ACC112 (cell line): ENCODE results near the gene ALK.

ENCODE experiments used
- H2AFZ ChIP-seq: fragments of 200-600 bp; sonication (generic); one replicate; pipeline ENCODE4 v1.6.0; 2017; ENCODE audit warnings: antibody characterized with exemption, low read length; ENCODE audit not compliant: unreplicated experiment
- H3K27ac ChIP-seq: fragments of 200-600 bp; sonication (generic); 2 replicates; pipeline ENCODE4 v1.5.1; 2014; ENCODE audit warnings: low read depth, mild to moderate bottlenecking, antibody characterized with exemption, low read length, moderate library complexity
- H3K27me3 ChIP-seq: fragments of 200-600 bp; sonication (generic); 2 replicates; pipeline ENCODE4 v1.6.1; 2014; ENCODE audit warnings: mild to moderate bottlenecking, antibody characterized with exemption, low read length, moderate library complexity, mixed read lengths; ENCODE audit not compliant: insufficient read depth
- H3K36me3 ChIP-seq: fragments of 200-600 bp; sonication (generic); 2 replicates; pipeline ENCODE4 v1.6.1; 2016; ENCODE audit warnings: mild to moderate bottlenecking, antibody characterized with exemption, low read length, moderate library complexity, mixed read lengths; ENCODE audit not compliant: insufficient read depth
- H3K4me1 ChIP-seq: fragments of 200-600 bp; sonication (generic); one replicate; pipeline ENCODE4 v1.6.1; 2016; ENCODE audit warnings: low read length, mixed read lengths; ENCODE audit not compliant: insufficient read depth, unreplicated experiment, control insufficient read depth
- H3K4me3 ChIP-seq: fragments of 200-600 bp; sonication (generic); 2 replicates; pipeline ENCODE4 v1.5.1; 2014; ENCODE audit warnings: mild to moderate bottlenecking, low read depth, low read length
- H3K79me2 ChIP-seq: fragments of 200-600 bp; sonication (generic); one replicate; pipeline ENCODE4 v1.6.0; 2016; ENCODE audit warnings: low read length; ENCODE audit not compliant: control insufficient read depth, unreplicated experiment, insufficient read depth

The ALK gene

DNA sequence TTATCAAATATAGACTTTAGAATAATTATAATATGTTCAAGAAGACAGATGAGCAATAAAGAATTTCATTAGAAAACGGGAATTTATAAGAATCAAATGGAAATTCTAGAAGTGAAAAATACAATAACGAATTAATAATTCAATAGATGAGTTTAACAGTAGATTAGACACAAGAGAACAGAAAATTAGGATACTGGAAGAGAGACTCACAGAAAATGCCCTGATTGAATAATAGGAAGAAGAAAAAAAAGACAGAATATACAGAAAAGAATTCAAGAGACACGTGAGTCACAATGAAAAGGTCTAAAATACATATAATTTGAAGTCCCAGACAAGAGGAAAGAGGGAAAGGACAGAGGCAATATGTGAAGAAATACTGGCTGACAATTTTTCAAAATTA lies 451.4 kb downstream of the ALK start:
- H2AFZ ChIP-seq: no peak overlapping the region
- H3K27ac ChIP-seq: no peak overlapping the region
- H3K4me3 ChIP-seq: no peak overlapping the region
- no peaks in the 10 kb centered on the region for H3K36me3 ChIP-seq
- H3K4me1 ChIP-seq: no peaks in the 10 kb centered on the region
- H3K79me2 ChIP-seq: no peaks in the 10 kb centered on the region
- H3K27me3 ChIP-seq: peaks cover 6% of the 10 kb centered on the region; the same call in 1 of the 2 replicates

DNA sequence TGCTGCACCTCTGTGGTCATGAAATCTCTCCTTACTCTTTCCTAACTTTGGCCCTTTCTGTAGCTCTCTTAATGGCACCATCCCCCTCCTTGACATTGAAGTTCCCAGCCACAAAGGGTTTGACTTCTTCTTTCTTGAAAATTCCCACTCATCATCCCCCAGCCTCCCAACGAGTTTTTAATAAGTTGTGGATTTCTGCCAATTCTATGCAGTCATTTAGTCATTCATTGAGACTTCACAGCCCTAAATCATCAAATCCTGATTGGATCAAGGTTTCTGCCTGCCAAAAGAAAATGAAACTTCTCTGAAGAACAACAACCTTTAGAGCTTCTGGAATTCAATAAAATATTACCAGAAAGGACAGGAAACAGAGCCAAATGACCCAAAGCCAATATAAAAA lies 451.9 kb downstream of the ALK start:
- peaks cover 6% of the 10 kb centered on the region; the same call in 1 of the 2 replicates for H3K27me3 ChIP-seq
- H2AFZ ChIP-seq: no peak overlapping the region
- H3K27ac ChIP-seq: no peak overlapping the region
- no peak overlapping the region for H3K4me3 ChIP-seq
- H3K79me2 ChIP-seq: no peaks in the 10 kb centered on the region
- no peaks in the 10 kb centered on the region for H3K36me3 ChIP-seq
- no peaks in the 10 kb centered on the region for H3K4me1 ChIP-seq

DNA sequence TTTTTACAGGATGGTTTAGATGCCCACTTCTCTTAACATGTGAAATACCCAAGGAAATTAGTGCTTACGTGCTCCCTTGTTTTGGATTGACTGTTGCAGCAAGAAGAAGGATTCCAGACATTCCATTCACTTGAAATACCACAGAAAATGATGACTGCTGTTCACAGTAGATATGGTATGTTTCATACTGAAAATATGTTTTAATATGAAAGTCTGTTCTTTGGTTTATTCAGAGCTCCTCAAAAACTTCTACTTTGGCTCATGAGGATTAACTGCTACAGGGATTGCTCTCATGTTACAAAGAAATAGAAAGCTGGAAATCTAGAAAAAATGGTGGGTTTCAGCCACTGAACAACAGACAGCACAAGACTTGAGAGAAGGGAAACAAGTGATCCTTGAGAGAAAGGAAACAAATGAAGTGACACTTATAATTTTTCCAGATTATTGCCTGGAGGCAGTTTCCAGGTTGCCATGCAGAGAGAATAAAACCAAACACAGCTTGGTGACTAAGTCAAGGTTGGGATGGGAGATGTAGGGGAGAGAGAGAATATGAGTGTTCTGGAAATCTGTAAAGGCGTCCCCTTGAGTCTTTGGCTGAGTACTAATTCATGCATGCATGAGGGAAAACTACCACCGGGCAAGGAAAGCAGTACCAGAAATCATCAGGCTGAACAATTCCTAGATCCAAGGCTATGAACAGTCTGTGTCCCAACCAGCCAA lies 458.0 kb downstream of the ALK start:
- Histone ChIP-seq H3K36me3 (no peaks in the 10 kb centered on the region), H3K27me3 (no peaks in the 10 kb centered on the region), H3K4me3 (peak overlapping the region; percentile 42), H2AFZ (peak overlapping the region; percentile 78), H3K79me2 (no peaks in the 10 kb centered on the region), H3K4me1 (peaks cover 34% of the 10 kb centered on the region), H3K27ac (peak overlapping the region; percentile 91)

DNA sequence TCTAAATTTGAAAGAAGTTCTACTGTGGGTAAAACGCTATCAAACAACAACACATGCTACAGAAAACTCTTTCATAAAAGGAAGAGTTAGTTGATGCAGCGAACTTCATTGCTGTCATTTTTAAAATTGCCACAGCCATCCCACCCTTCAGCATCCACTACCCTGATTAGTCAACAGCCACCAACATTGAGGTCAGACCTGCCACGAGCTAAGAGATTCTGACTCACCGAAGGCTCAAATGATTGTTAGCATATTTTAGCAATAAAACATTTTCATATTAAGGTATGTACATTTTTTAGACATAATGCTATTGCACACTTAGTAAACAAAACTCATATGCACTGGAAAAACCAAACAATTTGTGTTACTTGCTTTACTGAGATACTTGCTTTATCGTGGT lies 459.1 kb downstream of the ALK start:
- H3K27ac ChIP-seq: peak overlapping the region; percentile 91
- no peak overlapping the region for H3K4me3 ChIP-seq
- no peaks in the 10 kb centered on the region for H3K27me3 ChIP-seq
- no peak overlapping the region for H2AFZ ChIP-seq
- no peaks in the 10 kb centered on the region for H3K79me2 ChIP-seq
- peaks cover 34% of the 10 kb centered on the region for H3K4me1 ChIP-seq
- no peaks in the 10 kb centered on the region for H3K36me3 ChIP-seq

DNA sequence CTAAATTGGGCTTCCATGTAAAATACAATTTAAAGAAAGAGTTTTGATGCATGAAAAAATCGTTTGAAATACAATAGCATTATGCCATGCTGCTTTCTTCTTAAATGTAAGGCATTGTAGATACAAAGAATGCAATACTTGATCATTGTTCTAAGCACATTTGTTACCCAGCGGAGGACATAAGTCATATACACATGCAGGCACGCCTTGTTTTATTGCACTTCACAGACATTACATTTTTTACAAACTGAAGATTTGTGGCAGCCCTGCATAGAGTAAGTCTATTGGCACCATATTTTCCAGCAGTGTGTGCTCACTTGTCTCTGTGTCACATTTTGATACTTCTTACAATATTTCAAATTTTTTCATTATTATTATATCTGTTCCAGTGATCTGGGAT lies 461.2 kb downstream of the ALK start:
- no peaks in the 10 kb centered on the region for H3K79me2 ChIP-seq
- H3K4me3 ChIP-seq: no peak overlapping the region
- no peaks in the 10 kb centered on the region for H3K36me3 ChIP-seq
- H2AFZ ChIP-seq: no peak overlapping the region
- no peak overlapping the region for H3K27ac ChIP-seq
- no peaks in the 10 kb centered on the region for H3K27me3 ChIP-seq
- H3K4me1 ChIP-seq: peaks cover 43% of the 10 kb centered on the region

DNA sequence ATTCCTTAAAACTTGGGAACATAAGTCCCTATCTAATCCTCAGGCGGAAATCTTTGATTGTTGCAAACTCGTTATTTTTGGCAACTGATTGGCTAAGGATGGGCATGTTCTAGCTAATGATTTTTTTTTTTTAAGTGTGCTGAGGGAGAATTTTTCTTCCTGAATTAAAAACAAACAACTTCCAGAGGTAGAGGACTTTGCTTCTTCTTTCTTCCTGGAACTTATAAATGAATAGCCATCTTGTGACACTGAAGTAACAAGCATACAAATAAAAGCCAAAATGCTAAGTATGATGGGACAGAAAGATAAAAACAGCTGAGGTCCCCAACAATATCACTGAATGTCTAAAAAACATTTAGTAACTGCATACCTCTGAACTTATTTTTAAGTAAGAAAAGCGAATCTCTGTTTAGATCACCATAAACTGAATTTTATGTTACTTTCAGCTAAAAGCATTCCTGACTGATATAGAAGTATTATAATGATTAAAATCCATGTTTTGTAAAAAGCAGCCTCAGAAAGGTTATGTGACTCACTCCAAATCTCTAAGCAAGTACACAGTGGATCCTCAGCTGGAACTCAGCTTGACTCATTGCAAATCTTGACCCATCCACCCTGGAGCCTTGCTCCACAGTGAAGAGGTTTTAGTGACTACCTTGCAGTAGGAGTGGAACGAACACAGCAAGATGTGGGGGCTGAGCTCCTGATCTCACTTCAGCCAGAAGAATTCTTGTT lies 461.8 kb downstream of the ALK start:
- no peaks in the 10 kb centered on the region for H3K79me2 ChIP-seq
- peaks cover 46% of the 10 kb centered on the region for H3K4me1 ChIP-seq
- H3K27me3 ChIP-seq: no peaks in the 10 kb centered on the region
- H3K4me3 ChIP-seq: no peak overlapping the region
- H2AFZ ChIP-seq: no peak overlapping the region
- no peaks in the 10 kb centered on the region for H3K36me3 ChIP-seq
- H3K27ac ChIP-seq: no peak overlapping the region

DNA sequence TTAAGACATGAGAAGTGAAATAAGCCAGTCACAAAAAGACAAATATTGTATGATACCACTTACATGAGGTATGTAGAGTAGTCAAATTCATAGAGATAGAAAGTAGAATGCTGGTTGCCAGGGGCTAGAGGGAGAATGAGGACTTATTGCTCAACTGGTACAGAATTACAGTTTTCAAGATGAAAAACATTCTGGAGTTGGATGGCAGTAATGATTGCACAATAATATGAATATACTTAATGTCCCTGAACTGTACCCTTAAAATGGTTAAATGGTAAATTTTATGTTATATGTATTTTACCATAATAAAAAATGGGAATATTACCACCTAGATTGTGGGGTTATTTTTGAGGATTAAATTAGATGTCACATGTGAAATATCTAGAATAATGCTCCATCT lies 465.0 kb downstream of the ALK start:
- peaks cover 22% of the 10 kb centered on the region for H3K4me1 ChIP-seq
- H2AFZ ChIP-seq: no peak overlapping the region
- H3K36me3 ChIP-seq: no peaks in the 10 kb centered on the region
- H3K79me2 ChIP-seq: no peaks in the 10 kb centered on the region
- no peak overlapping the region for H3K4me3 ChIP-seq
- no peaks in the 10 kb centered on the region for H3K27me3 ChIP-seq
- no peak overlapping the region for H3K27ac ChIP-seq

DNA sequence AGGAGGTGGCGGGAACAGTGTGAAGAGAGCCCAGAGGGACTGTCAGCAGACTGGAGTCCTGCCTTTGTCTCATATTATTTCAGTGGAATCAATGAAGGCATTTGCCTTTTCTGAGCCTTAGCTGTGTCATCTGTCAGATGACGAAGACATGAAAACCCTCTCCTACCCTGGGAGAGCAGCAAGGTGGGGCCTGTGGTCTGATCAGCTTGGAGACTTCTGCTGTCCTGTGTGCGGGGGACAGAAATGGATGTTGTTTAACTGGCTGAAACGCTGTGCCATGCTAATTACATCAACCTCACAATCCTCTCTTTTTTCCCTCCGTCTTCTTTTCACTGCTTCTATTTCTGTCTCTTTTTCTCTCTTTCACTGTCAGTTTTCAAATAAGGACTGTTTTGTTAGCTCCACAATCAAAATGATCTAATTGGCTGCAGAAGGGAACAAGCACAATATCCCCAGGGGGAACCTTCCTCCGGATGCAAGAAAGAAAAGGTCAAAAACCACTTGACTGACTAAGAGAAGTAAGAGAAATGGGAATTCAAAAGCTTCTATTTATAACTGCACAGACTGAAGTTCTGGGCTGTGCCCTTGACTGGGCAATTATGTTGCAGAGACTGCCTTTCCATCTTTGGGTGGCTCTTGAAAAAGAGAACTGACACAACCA lies 466.1 kb downstream of the ALK start:
- Histone ChIP-seq H2AFZ (no peak overlapping the region), H3K79me2 (no peaks in the 10 kb centered on the region), H3K4me1 (peaks cover 22% of the 10 kb centered on the region), H3K4me3 (no peak overlapping the region), H3K36me3 (no peaks in the 10 kb centered on the region), H3K27me3 (no peaks in the 10 kb centered on the region), H3K27ac (no peak overlapping the region)

DNA sequence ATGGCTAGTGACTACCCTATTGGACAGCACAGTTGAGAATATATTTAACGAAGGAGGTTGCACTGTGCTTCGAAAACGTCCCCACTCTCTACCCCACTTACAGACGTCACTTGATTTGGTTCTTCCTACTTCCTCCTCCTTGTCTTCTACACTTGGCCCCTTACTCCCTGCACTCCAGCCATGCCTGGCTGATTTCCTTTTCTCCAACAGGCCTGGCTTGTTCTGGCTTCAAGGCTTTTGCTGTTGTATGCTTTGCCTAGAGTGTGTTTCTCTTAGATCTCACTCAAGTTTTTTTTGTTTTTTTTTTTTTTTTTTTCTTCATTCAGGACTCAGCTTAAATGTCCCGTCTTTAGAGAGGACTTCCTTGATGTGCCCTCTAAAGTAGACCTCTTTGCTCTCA lies 469.4 kb downstream of the ALK start:
- Histone ChIP-seq H3K36me3 (no peaks in the 10 kb centered on the region), H2AFZ (no peak overlapping the region), H3K27me3 (no peaks in the 10 kb centered on the region), H3K4me3 (no peak overlapping the region), H3K79me2 (no peaks in the 10 kb centered on the region), H3K27ac (no peak overlapping the region), H3K4me1 (peaks cover 12% of the 10 kb centered on the region)

DNA sequence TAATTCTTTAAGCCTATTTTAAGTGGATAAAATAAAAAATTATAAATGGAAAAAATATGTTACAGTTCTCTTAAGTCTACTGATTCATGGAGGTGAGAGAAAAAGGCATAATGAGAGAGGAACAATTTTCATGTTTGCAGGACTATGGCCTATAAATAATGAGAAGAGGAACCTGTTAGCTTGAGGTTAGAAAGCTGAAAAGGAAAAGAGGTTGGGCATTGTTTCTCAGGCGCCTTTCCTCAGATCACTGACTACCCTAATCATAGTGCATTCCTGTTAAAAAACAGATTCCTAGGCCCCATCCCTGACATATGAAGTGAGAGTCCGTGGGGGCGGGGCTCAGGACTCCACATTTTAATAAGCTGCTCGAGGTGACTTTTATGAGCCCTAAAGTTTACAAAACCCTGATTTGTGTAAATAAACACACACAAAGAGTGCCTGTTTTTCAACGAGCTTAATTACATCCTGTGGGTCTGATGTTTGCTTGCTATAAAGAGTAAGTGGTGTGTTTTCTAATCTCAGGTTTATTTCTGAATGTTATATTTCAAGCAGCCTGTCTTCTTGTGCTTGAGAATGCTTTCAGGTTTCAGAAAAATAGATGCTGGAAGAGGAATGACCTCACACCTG lies 470.7 kb downstream of the ALK start:
- Histone ChIP-seq H2AFZ (no peak overlapping the region), H3K79me2 (no peaks in the 10 kb centered on the region), H3K27me3 (no peaks in the 10 kb centered on the region), H3K27ac (no peak overlapping the region), H3K36me3 (no peaks in the 10 kb centered on the region), H3K4me1 (peaks cover 8% of the 10 kb centered on the region), H3K4me3 (no peak overlapping the region)
